Uterus (tissue), 4 donors: Measurements from ENCODE around the gene DMRT3. TPM values are rescaled to one million over a fixed set of nuclear protein-coding genes. Genes with fewer than 3 reads are reported as not detected.

Source experiments
- DNase-seq, 2 donors: peaks; one replicate each; pipeline ENCODE4 v3.0.0-alpha.2; 2019 to 2020
- H3K27ac ChIP-seq, 2 donors: fragments of 200-600 bp; sonication (generic); 1 replicate in 1 of 2; 2 replicates in 1 of 2; pipeline ENCODE4 v1.5.1; 2016 to 2018
- H3K27me3 ChIP-seq, 2 donors: fragments of 200-600 bp; sonication (generic); one replicate each; pipeline ENCODE4 v1.5.1; 2018 to 2019; ENCODE audit warnings: control low read depth in 1 of 2
- H3K36me3 ChIP-seq, 2 donors: fragments of 200-600 bp; sonication (generic); one replicate each; pipeline ENCODE4 v1.5.1; 2019; ENCODE audit warnings: control low read depth in 1 of 2
- H3K4me1 ChIP-seq, 2 donors: fragments of 200-600 bp; sonication (generic); one replicate each; pipeline ENCODE4 v1.5.1; 2018 to 2019; ENCODE audit warnings: control low read depth in 1 of 2
- H3K4me3 ChIP-seq, 2 donors: fragments of 200-600 bp; sonication (generic); 1 replicate in 1 of 2; 2 replicates in 1 of 2; pipeline ENCODE4 v1.5.1; 2018 to 2019; ENCODE audit warnings: mild to moderate bottlenecking in 1 of 2
- H3K9me3 ChIP-seq, 2 donors: fragments of 200-600 bp; sonication (generic); one replicate each; pipeline ENCODE4 v1.5.1; 2019; ENCODE audit warnings: control low read depth in 1 of 2
- CTCF ChIP-seq, 4 experiments: fragments of 200-600 bp in 2 of 4; fragments of 450-650 bp in 2 of 4; sonication (generic) in 2 of 4; IDR thresholded peaks; one replicate each; pipeline ENCODE4 v1.5.1; 2016 to 2019; ENCODE audit warnings: antibody characterized with exemption in 4 of 4, mild to moderate bottlenecking in 2 of 4, moderate library complexity in 1 of 4
- POLR2A ChIP-seq, 2 donors: fragments of 450-650 bp; IDR thresholded peaks; one replicate each; pipeline ENCODE4 v1.6.1; 2016; ENCODE audit warnings: antibody characterized with exemption in 2 of 2, mild to moderate bottlenecking in 1 of 2, moderate library complexity in 1 of 2
- intact Hi-C: fragments of 100-400 bp; cut with DNase I; formaldehyde crosslinking; loops from one replicate; pipeline ENCODE4 v1.15.1; 2023; ENCODE audit warnings: low total_unique reads
- total RNA-seq, 4 donors: library from RNA; depleted of rRNA in 3 of 4; stranded (reverse); fragments of >200 nt in 3 of 4; gene quantifications; one replicate each; pipeline versions ENCODE4 v1.1.0 to v1.2.4, GENCODE V29; 2014 to 2023
- donor health status: DM: yes; HTN: yes; CAD: no.

The DMRT3 gene
- total RNA-seq, 4 donors from 2014 or later, result under 0.01 to 9.1 (median 0.18) TPM; not detected in 1

GRCh38 chr9:933356-933755 lies 43.1 kb upstream of the DMRT3 start:
- Histone ChIP-seq H3K36me3 (no peaks in the 10 kb centered on the region), H3K4me1 (no peaks in the 10 kb centered on the region), H3K4me3 (no peak overlapping the region), H3K27ac (no peak overlapping the region), H3K9me3 (no peaks in the 10 kb centered on the region), H3K27me3 (peaks cover 0 to 5% of the 10 kb centered on the region in 2 donors)
- DNase-seq, result no peak
- TF ChIP-seq POLR2A (IDR thresholded peaks at IDR 0.05), result no peak
- no peak for TF ChIP-seq CTCF (IDR thresholded peaks at IDR 0.05)
- intact Hi-C loops, result no loop called here

GRCh38 chr9:935348-935965 lies 41.0 kb upstream of the DMRT3 start:
- no peaks in the 10 kb centered on the region for H3K36me3 ChIP-seq
- DNase-seq, result no peak
- H3K27me3 ChIP-seq, result peaks cover 0 to 12% of the 10 kb centered on the region in 2 donors
- intact Hi-C loops, result no loop called here
- no peak for TF ChIP-seq POLR2A (IDR thresholded peaks at IDR 0.05)
- no peak for TF ChIP-seq CTCF (IDR thresholded peaks at IDR 0.05)
- no peak overlapping the region for H3K4me3 ChIP-seq
- no peaks in the 10 kb centered on the region for H3K4me1 ChIP-seq
- H3K9me3 ChIP-seq, result no peaks in the 10 kb centered on the region
- no peak overlapping the region for H3K27ac ChIP-seq

- Histone ChIP-seq H3K4me1 (no peaks in the 10 kb centered on the region), H3K27ac (no peak overlapping the region), H3K4me3 (no peak overlapping the region), H3K36me3 (no peaks in the 10 kb centered on the region), H3K27me3 (peaks cover 0 to 7% of the 10 kb centered on the region in 2 donors), H3K9me3 (no peaks in the 10 kb centered on the region)
- DNase-seq, result no peak
- intact Hi-C loops, result no loop called here
- no peak for TF ChIP-seq CTCF (IDR thresholded peaks at IDR 0.05)
- no peak for TF ChIP-seq POLR2A (IDR thresholded peaks at IDR 0.05)
Observed at GRCh38 chr9:942805-943580, 33.5 kb upstream of the DMRT3 start.

GRCh38 chr9:947985-948384 lies 28.5 kb upstream of the DMRT3 start:
- Histone ChIP-seq H3K27ac (no peak overlapping the region), H3K27me3 (no peaks in the 10 kb centered on the region), H3K36me3 (no peaks in the 10 kb centered on the region), H3K4me3 (no peak overlapping the region), H3K9me3 (no peaks in the 10 kb centered on the region), H3K4me1 (no peaks in the 10 kb centered on the region)
- intact Hi-C loops, result no loop called here
- DNase-seq, result no peak
- TF ChIP-seq CTCF (IDR thresholded peaks at IDR 0.05) (no peak), POLR2A (IDR thresholded peaks at IDR 0.05) (no peak)

- Histone ChIP-seq H3K27me3 (no peaks in the 10 kb centered on the region), H3K9me3 (no peaks in the 10 kb centered on the region), H3K4me3 (no peak overlapping the region), H3K4me1 (no peaks in the 10 kb centered on the region), H3K27ac (no peak overlapping the region), H3K36me3 (no peaks in the 10 kb centered on the region)
- intact Hi-C loops, result no loop called here
- no peak for DNase-seq
- no peak for TF ChIP-seq CTCF (IDR thresholded peaks at IDR 0.05)
- TF ChIP-seq POLR2A (IDR thresholded peaks at IDR 0.05), result no peak
Observed at GRCh38 chr9:948497-948896, 28.0 kb upstream of the DMRT3 start.
